DOHH2 (cell line): ENCODE measurements around the gene GALNT17.

Experiments
- EZH2phosphoT487 ChIP-seq: fragments of 200-600 bp; sonication (generic); IDR thresholded peaks from 2 replicates; pipeline ENCODE4 v1.6.1; 2017; ENCODE audit warnings: borderline replicate concordance, mild to moderate bottlenecking, antibody characterized with exemption, low read length, moderate library complexity, mixed read lengths
- TF ChIP-seq, protein P1 (sequence below): fragments of 200-600 bp; sonication (generic); IDR thresholded peaks from one replicate; pipeline ENCODE4 v1.5.1; 2014; ENCODE audit warnings: antibody characterized with exemption, mild to moderate bottlenecking, low read depth, low read length; ENCODE audit not compliant: poor library complexity, severe bottlenecking

DNA sequence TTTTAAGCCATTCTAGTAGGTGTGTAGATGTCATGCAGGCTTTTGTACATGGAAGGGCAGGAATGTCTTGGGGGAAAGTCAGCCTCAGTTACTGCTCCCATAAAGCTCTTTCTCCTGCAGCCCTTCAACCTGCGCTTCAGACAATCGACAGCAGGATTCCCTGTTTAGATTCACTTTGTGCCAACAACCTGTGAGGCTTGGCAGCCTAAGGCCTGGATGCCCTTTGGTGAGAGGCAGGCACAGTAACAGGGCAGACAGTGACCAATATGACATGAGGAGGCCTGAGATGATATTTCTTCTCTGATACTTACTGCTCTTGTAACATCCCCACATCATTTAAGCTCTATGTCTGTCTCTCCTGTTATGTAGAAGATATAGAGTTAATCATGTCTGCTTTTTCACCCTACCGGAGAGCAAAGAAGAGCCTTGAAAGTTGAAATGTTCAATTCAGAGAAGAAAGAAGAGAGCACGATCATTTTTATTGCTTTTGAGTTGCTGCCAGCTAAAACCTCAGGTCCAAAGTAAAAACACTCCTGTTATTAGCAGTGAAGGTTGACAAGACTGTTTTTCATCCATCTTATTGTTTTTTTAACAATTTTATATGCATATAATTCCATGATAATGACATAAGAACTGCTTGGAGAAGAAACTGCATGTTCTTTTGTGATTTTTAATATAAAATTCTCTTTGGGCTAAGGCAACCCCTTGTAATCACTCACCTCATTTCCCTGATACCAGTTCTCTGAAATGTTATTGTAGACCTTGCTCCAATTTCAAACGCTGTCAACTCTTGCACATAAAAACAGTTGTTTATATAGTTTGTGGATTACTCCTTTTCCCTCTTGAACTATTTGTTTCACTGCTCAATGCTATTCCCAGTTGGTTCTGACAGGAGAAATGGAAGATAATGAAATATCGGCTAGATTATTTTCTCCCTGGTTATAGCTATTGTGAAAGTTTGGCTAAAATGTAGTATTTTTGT lies 140.9 kb downstream of the GALNT17 start:
- TF ChIP-seq, protein P1, sequence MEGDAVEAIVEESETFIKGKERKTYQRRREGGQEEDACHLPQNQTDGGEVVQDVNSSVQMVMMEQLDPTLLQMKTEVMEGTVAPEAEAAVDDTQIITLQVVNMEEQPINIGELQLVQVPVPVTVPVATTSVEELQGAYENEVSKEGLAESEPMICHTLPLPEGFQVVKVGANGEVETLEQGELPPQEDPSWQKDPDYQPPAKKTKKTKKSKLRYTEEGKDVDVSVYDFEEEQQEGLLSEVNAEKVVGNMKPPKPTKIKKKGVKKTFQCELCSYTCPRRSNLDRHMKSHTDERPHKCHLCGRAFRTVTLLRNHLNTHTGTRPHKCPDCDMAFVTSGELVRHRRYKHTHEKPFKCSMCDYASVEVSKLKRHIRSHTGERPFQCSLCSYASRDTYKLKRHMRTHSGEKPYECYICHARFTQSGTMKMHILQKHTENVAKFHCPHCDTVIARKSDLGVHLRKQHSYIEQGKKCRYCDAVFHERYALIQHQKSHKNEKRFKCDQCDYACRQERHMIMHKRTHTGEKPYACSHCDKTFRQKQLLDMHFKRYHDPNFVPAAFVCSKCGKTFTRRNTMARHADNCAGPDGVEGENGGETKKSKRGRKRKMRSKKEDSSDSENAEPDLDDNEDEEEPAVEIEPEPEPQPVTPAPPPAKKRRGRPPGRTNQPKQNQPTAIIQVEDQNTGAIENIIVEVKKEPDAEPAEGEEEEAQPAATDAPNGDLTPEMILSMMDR = no peak
- TF ChIP-seq EZH2phosphoT487 = no peak
